COLO829 (cell line): ENCODE results near the gene GRK3.

Experiments used
- DNase-seq: peaks from one replicate; pipeline ENCODE4 v3.0.0; 2012; ENCODE audit warnings: low spot score

The GRK3 gene

DNA sequence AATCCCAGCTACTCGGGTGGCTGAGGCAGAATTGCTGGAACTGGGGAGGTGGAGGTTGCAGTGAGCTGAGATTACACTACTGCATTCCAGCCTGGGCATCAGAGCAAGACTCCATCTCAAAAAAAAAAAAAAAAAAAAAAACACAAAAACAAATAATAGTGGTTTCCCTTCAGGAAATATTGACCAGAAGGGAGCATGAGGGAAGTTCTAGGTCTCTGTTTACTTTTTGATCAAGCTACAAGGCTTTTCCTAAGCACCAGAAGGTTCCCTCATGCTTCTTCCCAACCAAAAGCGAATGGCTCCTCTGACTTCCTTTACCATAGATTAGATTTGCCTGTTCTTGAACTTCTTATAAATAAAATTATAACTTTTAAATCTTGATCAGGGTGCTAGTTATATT, 195.8 kb downstream of the GRK3 start:
- DNase-seq = no peak

DNA sequence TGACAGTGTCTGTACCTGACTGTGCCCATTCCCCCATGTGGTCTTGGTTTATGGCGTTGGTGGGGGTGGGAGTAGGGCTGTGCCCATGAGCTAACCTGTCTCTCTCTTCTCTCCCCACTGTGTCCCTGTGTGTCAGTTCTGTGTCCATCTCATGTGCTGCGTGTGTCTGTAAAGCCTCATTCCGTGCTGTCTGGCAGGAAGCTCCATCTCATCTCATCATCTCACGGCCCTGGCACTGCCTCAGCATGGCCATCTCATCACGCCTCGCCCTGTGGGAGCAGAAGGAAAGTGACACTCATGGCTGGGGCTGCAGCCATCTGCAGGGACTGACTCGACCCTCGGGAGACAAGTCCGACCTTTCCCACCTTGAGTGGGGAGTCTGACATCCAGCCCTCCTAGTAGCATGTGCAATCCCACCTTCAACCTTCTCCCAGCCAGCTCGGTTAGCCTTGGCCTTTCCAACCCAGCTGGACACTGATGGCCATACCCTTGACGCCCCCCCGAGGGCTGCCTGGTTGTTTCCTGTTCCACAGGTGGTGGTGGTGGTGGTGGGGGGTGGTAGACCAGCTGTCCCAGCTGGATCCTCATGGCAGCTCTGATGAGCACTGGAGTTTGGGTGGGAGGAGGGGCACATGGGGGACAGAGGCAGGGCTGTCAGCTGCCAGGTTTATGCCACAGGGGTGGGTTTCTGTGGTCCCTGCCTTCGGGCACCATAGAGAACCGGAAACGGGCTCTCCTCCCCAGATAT, 196.5 kb downstream of the GRK3 start:
- no peak for DNase-seq

DNA sequence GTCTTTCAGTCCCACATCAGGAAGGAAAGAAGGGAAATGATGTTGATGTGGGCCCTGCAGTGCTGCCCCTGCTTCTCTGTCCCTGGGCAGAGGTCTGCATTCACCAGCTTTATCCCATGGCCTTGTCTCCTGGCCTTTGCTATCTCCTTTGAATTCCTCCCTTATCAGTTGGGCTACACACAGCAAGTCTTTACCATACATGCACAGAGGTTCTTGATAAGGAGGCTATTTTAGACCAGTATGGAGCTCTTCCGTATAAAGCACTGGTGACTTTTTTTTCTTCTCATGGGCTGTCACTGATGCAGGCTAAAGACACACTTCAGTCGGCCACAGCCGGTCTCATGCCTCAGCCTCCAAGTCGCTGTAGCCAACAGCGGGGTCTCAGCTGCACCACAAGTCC, 197.7 kb downstream of the GRK3 start:
- no peak for DNase-seq

DNA sequence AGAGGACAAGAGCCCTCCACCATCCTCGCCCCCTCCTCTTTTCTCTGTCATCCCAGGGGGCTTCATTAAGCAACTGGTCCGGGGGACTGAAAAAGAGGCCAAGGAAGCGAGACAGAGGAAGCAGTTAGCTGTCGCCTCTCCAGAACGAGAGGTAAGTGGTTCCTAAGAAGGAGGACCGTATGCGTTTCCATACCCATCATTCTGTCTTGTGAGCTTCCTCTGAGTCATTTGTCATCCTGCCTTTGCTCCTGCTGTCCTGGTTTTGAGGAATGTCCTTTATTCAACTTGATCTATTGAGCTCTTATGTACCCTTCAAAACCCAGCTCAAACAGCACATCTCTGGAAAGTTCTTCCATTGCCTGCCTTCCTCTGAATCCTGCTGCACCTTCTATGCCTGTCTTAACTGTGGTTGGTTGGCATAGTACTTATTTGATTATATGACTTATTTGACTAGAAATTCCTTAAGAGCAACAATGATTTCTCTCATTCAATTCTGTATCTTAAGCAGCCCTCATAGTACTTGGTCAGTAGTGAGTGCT, 198.8 kb downstream of the GRK3 start:
- no peak for DNase-seq

DNA sequence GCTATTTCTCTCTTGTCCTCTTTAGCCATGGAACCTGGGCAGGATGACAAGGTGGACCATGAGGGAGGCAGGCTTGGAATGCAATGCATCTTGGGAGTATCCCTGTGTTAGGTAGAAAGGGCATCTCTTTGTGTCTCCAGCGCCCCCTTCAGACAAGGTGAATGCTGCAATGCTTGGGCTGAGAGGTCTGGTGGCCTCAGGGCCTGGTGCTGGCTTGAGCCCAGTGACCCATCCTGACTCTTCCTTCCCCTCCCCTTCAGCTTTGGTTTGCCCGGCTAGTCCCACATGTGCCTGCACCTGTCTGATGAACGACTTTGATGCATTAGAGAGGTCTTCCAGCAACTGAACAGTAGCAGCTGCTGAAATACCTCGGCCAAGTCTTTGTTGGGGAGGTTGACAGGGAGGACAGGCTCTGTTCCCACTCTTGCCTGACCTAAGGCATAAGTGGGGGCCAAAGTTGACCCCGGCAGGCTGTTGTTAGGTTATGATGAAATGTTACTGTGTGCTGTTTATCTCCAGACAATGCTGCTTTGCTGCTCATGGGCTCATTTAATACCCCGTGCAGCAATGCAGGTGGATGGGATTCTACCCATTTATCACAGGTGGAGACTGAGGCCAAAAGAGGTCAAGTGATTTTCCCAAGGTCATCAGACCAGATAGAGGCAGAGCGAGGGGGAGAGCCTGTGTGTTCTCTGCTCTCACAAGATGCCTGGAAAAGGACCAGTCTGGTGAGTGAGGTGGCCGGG, 200.0 kb downstream of the GRK3 start:
- DNase-seq = no peak

DNA sequence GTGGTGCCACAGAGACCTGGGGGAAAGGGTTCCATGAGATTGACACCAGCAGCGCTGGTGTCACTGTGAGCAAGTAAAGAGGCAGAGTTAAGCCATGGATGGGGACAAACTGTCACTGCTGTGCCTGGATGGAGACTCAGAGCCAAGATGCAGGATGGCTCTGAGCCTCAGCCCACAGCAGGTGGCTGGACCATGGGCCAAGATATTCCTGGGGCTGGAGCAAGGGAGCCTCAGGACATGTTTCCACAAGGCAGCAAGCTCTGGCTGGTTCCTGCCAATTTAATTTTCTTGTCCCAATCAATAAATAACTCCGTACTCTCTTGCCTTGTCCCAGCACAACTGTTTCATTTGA, 200.5 kb downstream of the GRK3 start:
- DNase-seq = no peak

DNA sequence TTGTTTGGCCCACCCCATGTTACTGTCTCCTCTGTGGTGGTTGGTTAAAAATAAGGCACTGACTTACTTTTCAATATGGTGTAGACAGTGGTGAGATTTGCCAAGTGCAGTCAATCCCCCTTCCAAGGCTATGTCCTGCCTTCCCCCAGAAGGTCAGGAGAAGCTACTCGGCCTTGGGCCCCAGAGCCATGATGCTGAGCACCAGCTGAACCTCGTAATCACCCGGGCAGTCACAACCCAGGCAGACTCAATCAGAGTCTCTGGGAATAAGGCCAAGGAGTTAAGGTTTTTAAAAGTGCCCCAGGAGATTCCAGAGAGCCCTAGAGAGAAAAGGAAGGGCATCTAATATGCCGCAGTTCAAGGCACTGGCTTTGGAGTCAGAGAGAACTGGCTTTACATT, 201.3 kb downstream of the GRK3 start:
- DNase-seq = no peak

DNA sequence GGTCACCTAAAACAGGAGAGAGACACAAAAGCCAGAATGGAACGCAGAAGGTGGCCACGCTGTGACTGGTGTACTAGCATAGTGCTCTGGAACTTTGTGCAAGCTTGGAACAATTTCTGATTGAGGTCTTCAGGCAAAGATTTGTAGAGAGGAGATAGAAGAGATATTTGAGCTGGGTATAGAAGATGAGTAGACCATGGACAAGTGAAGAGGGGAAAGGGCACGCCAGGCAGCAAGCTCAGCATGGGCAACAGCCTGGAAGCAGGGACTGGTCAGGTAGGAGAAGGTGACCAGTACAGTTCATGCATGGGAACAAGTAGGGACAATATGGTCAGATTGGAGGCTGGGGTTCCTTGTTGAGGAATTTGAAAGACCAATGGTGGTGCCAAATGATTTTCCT, 201.9 kb downstream of the GRK3 start:
- DNase-seq = no peak

DNA sequence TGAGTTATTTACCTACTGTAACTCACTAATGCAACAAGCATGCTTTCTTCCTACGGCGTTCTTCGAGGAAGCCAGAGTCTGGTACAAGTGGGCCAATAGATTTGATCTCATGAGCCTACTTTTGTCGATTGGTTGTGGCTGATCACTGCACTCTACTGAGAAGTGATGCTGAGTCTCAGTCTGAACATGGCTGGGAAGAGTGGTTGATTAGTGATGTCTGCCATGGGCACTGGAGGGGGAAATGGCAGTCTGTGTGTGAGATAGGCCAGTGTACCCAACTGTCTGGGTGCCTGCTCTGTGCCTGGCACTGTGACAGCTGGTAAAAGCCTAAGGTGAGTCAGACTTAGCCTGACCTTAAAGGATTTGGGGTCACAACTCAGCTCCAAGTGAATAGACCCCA, 205.9 kb downstream of the GRK3 start:
- DNase-seq = no peak

DNA sequence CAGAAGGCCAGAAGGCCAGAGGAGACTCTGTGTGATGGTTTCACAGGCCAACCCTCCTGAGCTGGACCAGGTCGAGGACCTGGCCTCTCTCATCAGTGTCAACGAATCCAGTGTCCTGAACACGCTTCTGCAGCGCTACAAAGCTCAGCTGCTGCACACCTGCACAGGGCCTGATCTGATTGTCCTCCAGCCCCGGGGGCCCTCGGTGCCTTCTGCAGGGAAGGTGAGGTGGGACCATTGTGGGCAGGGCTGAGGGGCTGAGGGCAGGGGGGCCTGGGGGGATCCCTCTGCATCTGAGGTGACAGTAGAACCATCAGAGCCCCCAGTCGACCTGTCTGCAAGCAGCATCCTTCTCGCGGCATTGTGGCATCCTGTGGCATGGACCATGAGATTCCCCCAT, 207.8 kb downstream of the GRK3 start:
- DNase-seq = no peak

DNA sequence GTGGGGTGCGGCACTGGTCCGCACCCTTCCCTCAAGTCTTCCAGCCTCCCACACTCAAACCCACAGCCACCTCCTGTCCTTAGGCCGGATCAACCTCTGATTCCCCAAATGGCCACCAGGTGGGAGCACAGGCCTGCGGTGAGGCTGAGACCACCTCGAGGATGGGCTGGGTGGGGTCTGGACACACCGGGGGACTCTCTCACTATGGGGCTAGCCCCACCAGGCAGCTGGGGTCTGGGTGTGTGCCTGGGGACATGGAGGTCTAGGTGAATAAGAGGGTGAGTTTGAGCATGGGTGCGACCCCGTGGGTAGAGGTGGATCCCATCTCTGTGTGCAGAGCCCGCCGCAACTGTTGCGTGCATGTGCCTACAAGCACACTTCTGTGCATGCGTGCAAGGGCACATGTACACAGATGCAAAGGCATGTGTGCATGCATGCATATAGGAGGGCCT, 210.1 kb downstream of the GRK3 start:
- DNase-seq = no peak

DNA sequence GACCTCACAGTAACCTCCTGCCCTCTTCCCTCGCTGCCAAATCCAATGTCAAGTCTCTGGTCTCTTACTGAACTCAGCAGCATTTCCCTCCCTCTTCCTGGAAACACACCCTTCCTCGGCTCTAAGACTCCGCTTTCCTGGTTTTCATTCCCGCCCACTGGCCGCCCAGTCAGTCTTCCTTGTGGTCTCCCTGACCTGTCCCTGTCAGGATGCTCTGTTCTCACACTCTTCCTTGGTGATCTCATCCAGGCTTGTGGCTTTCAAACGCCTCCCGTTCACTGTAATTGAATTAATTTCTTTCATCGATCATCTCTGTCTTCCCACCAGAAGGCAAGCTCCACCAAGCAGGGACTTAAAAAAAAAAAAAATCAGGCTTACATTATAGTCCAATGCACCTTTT, 211.1 kb downstream of the GRK3 start:
- DNase-seq = no peak

DNA sequence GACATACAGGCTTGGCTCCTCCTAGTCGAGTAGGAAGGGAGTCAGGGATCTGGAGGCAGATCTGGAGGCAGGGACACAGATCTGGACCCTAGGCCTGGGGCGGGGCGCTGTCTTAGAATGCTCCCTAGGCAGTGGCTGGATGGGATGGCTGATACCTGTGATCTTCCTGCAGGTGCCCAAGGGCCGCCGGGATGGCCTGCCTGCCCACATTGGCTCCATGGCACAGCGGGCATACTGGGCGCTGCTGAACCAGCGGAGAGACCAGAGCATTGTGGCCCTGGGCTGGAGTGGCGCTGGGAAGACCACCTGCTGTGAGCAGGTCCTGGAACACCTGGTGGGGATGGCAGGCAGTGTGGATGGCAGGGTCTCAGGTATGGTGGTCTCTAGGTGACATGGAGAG, 212.9 kb downstream of the GRK3 start:
- no peak for DNase-seq

DNA sequence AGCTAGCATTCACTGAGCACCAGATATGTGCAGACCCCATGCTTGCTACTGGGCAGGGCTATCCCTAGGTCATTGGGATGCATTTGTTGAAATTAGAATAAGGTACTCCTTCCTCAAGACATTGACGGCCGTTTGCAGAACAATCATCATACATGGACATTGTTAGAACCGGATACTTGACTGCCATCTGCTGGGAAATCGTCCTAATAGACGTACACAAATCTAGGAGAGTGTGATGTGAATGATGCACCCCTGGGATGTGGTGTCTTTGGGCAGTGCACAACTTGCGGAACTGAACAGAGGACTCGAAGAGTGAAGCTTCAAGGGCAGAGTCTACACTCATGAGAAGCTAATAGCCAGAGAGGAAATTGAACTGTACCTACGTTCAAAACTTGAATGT, 213.4 kb downstream of the GRK3 start:
- DNase-seq = peak; percentile 52
